Astrocyte of the hippocampus (primary cell): Measurements from ENCODE around the gene SLC6A20.

Source experiments
- DNase-seq: peaks from one replicate; pipeline ENCODE4 v3.0.0; 2011; ENCODE audit warnings: low read depth, low spot score

The SLC6A20 gene

GRCh38 chr3:45779746-45780735 is 16.3 kb downstream of the SLC6A20 start:
- no peak for DNase-seq

DNA sequence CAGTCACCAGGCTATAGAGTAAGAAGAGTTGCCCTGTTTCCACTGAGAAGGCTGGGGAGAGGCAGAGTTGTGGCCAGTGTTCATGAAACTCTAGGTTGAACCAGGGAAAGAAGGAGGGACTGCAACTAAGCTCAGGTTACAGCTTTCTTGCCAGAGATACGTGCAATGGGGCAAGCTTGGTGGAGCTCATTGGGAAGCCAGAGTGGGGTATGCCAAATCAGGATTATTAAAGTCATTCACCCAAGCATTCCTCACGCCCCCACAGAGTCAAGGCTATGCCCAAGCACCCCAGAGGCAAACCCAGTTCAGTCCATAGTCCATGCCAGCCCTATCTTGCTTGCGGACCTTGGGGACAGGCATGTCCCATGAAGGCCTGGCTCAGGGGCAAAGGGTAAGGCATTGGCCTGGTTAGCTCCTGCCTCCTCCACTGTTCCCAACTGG is 17.6 kb downstream of the SLC6A20 start:
- DNase-seq = no peak

DNA sequence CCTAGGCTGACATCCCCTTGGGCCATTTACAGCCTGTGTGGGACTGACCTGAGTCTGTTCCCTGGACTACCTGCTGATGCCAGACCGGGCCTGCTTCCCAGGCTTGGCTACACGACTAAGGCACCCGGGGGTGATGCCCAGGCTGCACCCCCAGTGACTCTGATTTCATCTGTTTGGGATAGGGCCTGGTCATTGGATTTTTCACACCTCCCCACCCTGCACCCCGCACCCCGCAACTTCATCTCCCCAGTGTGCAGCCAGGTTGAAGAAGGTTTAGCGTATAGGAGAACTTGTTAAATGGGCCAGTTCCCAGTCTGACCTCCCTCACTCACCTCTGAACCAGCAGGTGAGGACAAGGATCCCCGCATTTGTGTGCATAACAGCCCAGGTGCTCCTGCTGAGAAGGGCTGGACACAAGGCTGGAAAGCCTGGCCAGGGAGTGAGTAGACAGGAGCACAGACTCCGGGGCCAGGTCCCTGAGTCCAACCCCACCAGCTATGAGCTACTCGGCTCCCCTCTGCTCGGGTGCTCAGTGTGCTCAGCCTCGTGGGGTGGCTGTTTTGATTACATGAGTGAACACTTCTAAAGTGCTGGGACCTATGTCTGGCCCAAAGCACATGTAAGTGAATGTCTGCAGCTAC is 18.5 kb downstream of the SLC6A20 start:
- DNase-seq = no peak

- DNase-seq = no peak
Observed at GRCh38 chr3:45777111-45777745, 19.1 kb downstream of the SLC6A20 start.

GRCh38 chr3:45776611-45777010 is 19.7 kb downstream of the SLC6A20 start:
- no peak for DNase-seq

DNA sequence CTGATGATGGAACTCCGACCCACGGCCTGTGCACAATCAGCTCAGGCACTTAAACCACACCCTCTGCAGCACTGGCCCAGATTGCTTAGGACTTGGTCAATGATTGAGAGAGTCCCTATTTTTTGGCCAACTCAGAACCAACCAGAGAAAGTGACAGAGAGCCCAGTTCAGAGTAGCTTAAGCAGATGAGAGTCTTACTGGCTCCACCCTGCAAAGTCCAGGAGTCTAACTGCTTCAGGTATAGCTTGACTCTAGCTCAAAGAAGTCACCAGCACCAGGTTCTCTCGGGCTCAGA is 20.1 kb downstream of the SLC6A20 start:
- no peak for DNase-seq

DNA sequence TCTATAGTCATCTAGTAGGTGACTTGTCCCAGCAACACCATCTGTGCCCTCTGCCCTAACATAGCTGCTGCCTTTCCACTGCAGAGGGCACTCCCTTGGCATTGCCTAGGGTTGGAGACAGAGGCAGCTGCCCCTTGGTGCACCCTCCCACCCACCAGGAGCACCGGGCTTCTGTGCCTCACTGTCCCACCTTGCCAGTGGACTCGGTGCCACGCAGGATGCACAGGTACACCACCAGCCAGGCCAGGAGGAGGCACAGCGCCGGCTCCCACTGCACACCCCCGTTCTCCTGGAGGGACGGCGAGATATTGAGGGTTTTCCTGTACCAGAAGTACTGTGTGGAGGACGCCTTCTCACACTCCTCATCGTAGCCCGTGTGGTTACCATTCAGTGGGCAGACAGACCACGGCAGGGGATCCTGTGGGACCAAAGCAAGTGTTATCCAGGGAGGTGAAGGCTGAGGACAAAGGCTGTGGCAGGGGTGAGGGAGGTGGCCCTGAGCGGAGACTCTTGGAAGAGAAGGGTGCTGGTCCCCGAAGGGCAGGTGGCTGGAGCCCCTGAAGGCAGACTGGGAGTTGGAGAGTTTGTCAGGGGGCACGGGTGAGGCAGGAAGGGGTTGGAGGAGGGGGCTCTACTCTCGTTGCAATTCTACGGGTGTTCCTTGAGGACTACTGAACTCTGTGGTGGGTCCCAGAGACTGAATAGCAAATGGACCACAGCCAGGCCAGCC is 20.6 kb downstream of the SLC6A20 start:
- DNase-seq = no peak

DNA sequence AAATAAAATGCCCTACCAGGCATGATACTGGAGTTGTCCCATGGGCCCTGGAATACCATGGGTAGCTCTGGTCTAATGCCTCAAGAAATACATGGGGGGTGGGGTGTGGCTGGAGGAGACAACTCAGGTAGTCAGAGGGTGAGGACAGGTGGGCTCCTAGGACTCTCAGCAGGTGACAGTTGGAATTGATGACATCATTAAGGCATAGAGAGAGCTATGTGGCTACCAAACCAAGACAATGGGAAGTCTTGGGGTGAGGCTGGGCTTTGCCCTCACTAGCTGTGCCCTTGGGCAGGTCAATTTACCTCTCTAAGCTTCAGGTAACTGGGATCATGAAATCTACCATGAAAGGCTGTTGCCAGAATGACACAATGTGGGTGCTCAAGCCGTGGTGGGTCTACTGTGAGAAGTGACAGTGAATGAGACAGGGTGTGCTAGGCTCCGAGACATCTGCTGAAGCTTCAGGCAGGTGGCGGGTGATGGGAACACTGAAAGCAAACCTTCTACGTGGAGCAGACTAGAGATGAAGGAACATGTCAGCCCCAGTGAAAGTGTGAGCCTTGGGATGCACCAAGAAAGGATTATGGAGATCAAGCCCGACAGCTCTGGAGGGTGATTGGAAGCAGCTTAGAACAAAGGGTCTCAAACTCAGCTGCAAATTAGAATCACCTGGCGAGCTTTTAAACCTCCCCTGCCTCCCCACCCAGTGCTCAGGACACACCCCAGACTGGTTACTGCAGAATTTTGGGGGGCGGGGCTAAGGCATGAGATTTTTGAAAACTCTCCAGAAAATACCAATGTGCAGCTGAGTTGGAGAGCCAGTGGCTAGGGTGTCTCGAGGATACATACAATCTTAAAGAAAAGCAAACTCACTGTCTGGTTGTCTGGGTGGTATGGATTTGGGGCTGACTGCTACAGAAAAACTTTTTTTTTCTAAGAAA is 21.5 kb downstream of the SLC6A20 start:
- DNase-seq = no peak

- DNase-seq = no peak
Observed at GRCh38 chr3:45773714-45774449, 22.5 kb downstream of the SLC6A20 start.

DNA sequence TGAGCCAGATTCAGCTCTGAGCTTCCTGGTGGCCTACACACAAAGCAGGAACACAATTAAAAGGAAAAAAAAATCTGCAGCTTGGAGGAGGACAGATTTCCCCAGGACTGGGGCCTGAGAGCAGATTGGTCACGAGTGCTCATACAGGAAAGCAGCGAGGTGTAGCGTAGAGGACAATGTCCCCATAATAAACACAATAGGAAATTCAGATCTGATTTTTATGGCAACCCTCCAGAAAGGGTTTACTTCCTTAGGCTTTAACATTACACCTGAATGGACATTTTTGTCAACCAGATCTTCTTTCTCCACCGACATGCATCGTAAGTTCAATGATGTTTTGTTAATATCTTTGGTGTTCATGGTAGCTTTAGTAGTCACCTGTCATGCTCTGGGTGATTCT is 23.3 kb downstream of the SLC6A20 start:
- no peak for DNase-seq

- DNase-seq = no peak
Observed at GRCh38 chr3:45772341-45773035, 23.8 kb downstream of the SLC6A20 start.

GRCh38 chr3:45771831-45772230 is 24.5 kb downstream of the SLC6A20 start:
- DNase-seq = no peak

GRCh38 chr3:45771166-45771775 is 25.1 kb downstream of the SLC6A20 start:
- DNase-seq = no peak

DNA sequence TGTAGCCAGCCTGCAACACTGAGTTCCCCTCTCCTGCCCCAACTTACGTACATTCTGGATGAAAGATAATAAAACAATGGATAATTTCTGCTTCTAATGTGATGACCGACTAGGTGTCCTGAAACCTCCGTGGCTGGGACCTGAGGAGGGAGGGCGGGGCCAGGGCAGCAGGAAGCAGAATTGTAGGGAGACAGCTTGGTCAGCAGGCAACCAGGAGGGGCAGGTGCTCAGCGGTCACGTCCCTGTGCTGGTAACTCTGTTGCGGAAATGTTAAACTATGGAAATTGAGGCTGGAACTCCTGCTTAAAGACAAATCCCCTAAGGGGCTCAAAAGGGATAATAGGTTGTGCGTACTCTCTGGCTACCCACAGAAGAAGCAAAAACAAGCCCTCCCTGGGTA is 30.4 kb downstream of the SLC6A20 start:
- no peak for DNase-seq

GRCh38 chr3:45765266-45765851 is 31.0 kb downstream of the SLC6A20 start:
- no peak for DNase-seq

DNA sequence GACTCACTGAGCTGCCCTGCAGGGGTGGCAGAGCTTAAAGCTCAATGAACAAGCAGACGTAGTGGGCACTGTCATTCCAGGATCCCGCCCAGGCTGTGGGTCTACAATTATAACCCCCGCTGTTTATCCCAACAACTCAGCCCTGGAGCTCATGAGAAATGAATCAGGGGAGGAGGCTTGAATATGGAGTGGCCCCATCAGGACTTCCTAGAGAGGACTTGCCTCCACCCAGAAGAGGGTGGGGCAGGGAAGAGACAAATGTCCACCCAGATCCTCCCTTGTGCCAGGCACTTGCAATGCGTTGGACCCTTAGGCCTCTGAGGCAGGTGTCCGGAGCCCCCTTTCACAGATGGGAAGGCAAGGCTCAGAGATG is 33.0 kb downstream of the SLC6A20 start:
- no peak for DNase-seq

GRCh38 chr3:45762647-45763302 is 33.6 kb downstream of the SLC6A20 start:
- DNase-seq = no peak

DNA sequence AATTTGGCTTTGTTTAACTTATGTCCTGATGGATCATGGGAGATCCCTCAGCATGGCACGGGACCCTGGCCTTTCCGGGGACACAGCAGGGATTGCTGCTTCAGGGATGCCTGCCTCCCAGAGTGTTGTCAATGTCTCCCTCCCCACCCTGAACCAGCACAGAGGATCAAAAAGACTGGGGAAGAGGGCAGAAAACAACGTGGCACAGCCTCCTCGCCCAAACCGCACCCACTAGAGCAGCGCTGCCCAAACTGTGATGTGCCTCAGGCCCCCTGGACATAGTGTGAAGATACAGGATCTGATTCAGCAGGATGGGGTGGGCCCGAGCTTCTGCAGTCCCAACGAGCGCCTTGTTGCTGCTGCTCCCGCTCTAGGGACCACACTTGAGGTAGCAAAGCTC is 34.5 kb downstream of the SLC6A20 start:
- DNase-seq = no peak
